Measurements from ENCODE around the gene CRK. TPM values are rescaled to one million over a fixed set of nuclear protein-coding genes. Genes with fewer than 3 reads are reported as not detected.

Gene CRK
- total RNA-seq, 1 donor from 2014 or later = 84.9 TPM

GRCh38 chr17:1487939-1488825 lies 32.1 kb upstream of the CRK start:
- Histone ChIP-seq H3K4me3 (ENCODE audit: low read depth, low read length) (peak overlapping the region; percentile 38), H3K36me3 (ENCODE audit: control insufficient read depth, insufficient read depth, low read length) (no peaks in the 10 kb centered on the region), H3K27me3 (ENCODE audit: control insufficient read depth, insufficient read depth, low read length) (no peaks in the 10 kb centered on the region)
- no peak for TF ChIP-seq CTCF (IDR thresholded peaks at IDR 0.05; ENCODE audit: insufficient read depth, low read length, poor library complexity, severe bottlenecking)
- no peak for DNase-seq (ENCODE audit: low read depth)

- Histone ChIP-seq H3K27me3 (ENCODE audit: control insufficient read depth, insufficient read depth, low read length) (no peaks in the 10 kb centered on the region), H3K4me3 (ENCODE audit: low read depth, low read length) (peak overlapping the region; percentile 26), H3K36me3 (ENCODE audit: control insufficient read depth, insufficient read depth, low read length) (no peaks in the 10 kb centered on the region)
- DNase-seq (ENCODE audit: low read depth) = no peak
- no peak for TF ChIP-seq CTCF (IDR thresholded peaks at IDR 0.05; ENCODE audit: insufficient read depth, low read length, poor library complexity, severe bottlenecking)
These were observed 31.0 kb upstream of the CRK start for GRCh38 chr17:1486802-1487695.

GRCh38 chr17:1485423-1486376 lies 29.7 kb upstream of the CRK start:
- no peaks in the 10 kb centered on the region for H3K27me3 ChIP-seq (ENCODE audit: control insufficient read depth, insufficient read depth, low read length)
- no peak for DNase-seq (ENCODE audit: low read depth)

GRCh38 chr17:1484676-1485422 lies 28.8 kb upstream of the CRK start:
- TF ChIP-seq CTCF (IDR thresholded peaks at IDR 0.05; ENCODE audit: insufficient read depth, low read length, poor library complexity, severe bottlenecking) = no peak
- Histone ChIP-seq H3K27me3 (ENCODE audit: control insufficient read depth, insufficient read depth, low read length) (no peaks in the 10 kb centered on the region), H3K4me3 (ENCODE audit: low read depth, low read length) (peak overlapping the region; percentile 64), H3K36me3 (ENCODE audit: control insufficient read depth, insufficient read depth, low read length) (peaks cover 2% of the 10 kb centered on the region)
- DNase-seq (ENCODE audit: low read depth) = no peak

More at GRCh38 chr17:1485423-1486376, 29.7 kb upstream of the CRK start:
- Histone ChIP-seq H3K4me3 (ENCODE audit: low read depth, low read length) (peak overlapping the region; percentile 64), H3K36me3 (ENCODE audit: control insufficient read depth, insufficient read depth, low read length) (peaks cover 2% of the 10 kb centered on the region)
- no peak for TF ChIP-seq CTCF (IDR thresholded peaks at IDR 0.05; ENCODE audit: insufficient read depth, low read length, poor library complexity, severe bottlenecking)

Measured in kidney epithelial cell (primary cell).